ENCODE results near the gene PTPRM.

PTPRM gene

DNA sequence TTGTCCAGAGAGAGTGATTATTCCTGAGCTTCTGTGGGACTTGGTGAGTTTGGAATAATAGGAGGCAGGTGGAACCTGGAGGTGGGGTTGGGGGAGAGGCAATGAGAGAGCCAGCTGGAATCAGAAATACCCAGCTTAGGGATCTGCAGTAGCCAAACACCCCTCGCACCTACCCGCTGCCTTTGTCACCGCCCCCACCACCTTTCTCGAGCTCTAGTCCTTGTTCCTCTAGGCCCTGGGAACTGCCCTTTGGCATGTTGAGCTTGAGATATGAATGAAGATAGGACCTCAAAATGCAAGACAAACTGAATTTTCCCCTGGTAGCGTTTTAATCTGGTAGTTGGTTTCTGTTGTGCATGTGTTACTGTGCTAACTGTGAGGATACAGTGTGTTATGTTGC, 242.9 kb downstream of the PTPRM start:
- H3K9me3 ChIP-seq (ENCODE audit: control insufficient read depth, insufficient read depth, low read length) = peaks cover 9% of the 10 kb centered on the region; the same call in 1 of the 2 replicates
- H3K36me3 ChIP-seq (ENCODE audit: control insufficient read depth, low read length) = no peaks in the 10 kb centered on the region
- TF ChIP-seq EZH2phosphoT487 (IDR thresholded peaks at IDR 0.05; ENCODE audit: borderline replicate concordance, low read length) (no peak), CTCF (IDR thresholded peaks at IDR 0.05; ENCODE audit: low read depth, low read length, poor library complexity, severe bottlenecking) (no peak)
- H3K4me1 ChIP-seq (ENCODE audit: control insufficient read depth, low read length) = no peaks in the 10 kb centered on the region
- no peak overlapping the region for H3K4me2 ChIP-seq (ENCODE audit: low read length)
- no peak overlapping the region for H3K27ac ChIP-seq (ENCODE audit: low read depth, low read length)
- no peaks in the 10 kb centered on the region for H4K20me1 ChIP-seq (ENCODE audit: control insufficient read depth, insufficient read depth, low read depth, low read length)
- H3K27me3 ChIP-seq (ENCODE audit: control insufficient read depth, low read length) = no peaks in the 10 kb centered on the region
- H3F3A ChIP-seq (ENCODE audit: control insufficient read depth, insufficient read depth) = no peaks in the 10 kb centered on the region
- H3K9me2 ChIP-seq (replicated peaks; ENCODE audit: control insufficient read depth, low read length) = no peaks in the 10 kb centered on the region
- H3K79me2 ChIP-seq (ENCODE audit: control insufficient read depth, low read length) = no peaks in the 10 kb centered on the region
- no peak overlapping the region for H3K4me3 ChIP-seq (ENCODE audit: low read length)

GRCh38 chr18:7812431-7813063, 245.4 kb downstream of the PTPRM start:
- peaks cover 11% of the 10 kb centered on the region; the same call in 1 of the 2 replicates for H3K9me3 ChIP-seq (ENCODE audit: control insufficient read depth, insufficient read depth, low read length)
- H3K4me2 ChIP-seq (ENCODE audit: low read length) = no peak overlapping the region
- H3K9me2 ChIP-seq (replicated peaks; ENCODE audit: control insufficient read depth, low read length) = no peaks in the 10 kb centered on the region
- H3K4me1 ChIP-seq (ENCODE audit: control insufficient read depth, low read length) = no peaks in the 10 kb centered on the region
- H3K27me3 ChIP-seq (ENCODE audit: control insufficient read depth, low read length) = no peaks in the 10 kb centered on the region
- no peak overlapping the region for H3K27ac ChIP-seq (ENCODE audit: low read depth, low read length)
- H3K36me3 ChIP-seq (ENCODE audit: control insufficient read depth, low read length) = no peaks in the 10 kb centered on the region
- no peaks in the 10 kb centered on the region for H4K20me1 ChIP-seq (ENCODE audit: control insufficient read depth, insufficient read depth, low read depth, low read length)
- H3F3A ChIP-seq (ENCODE audit: control insufficient read depth, insufficient read depth) = no peaks in the 10 kb centered on the region
- TF ChIP-seq CTCF (IDR thresholded peaks at IDR 0.05; ENCODE audit: low read depth, low read length, poor library complexity, severe bottlenecking) (no peak), EZH2phosphoT487 (IDR thresholded peaks at IDR 0.05; ENCODE audit: borderline replicate concordance, low read length) (no peak)
- H3K79me2 ChIP-seq (ENCODE audit: control insufficient read depth, low read length) = no peaks in the 10 kb centered on the region
- no peak overlapping the region for H3K4me3 ChIP-seq (ENCODE audit: low read length)

DNA sequence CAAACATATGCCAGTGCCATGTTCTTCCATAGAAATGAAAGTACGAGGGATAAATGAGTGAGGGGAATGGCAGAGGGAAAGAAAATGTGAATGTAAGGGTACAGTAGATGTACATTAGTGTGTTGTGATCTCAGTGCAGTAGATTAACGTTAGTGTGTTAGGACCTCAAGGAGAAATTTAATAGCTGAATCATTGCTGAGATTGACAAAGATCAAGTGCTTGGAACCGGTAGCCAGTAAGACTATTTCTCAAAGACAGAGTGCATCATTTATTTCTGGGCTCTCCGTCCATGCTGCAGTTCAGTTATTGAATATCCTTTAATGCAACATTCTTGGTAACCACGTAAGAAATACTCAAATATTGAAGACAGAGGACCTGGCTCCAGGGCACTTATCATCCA, 246.0 kb downstream of the PTPRM start:
- Histone ChIP-seq H3K4me2 (ENCODE audit: low read length) (no peak overlapping the region), H3K4me3 (ENCODE audit: low read length) (no peak overlapping the region), H3F3A (ENCODE audit: control insufficient read depth, insufficient read depth) (no peaks in the 10 kb centered on the region), H3K9me3 (ENCODE audit: control insufficient read depth, insufficient read depth, low read length) (peaks cover 11% of the 10 kb centered on the region; the same call in 1 of the 2 replicates), H3K27ac (ENCODE audit: low read depth, low read length) (no peak overlapping the region), H3K9me2 (replicated peaks; ENCODE audit: control insufficient read depth, low read length) (no peaks in the 10 kb centered on the region), H4K20me1 (ENCODE audit: control insufficient read depth, insufficient read depth, low read depth, low read length) (no peaks in the 10 kb centered on the region), H3K27me3 (ENCODE audit: control insufficient read depth, low read length) (no peaks in the 10 kb centered on the region), H3K4me1 (ENCODE audit: control insufficient read depth, low read length) (no peaks in the 10 kb centered on the region), H3K36me3 (ENCODE audit: control insufficient read depth, low read length) (no peaks in the 10 kb centered on the region), H3K79me2 (ENCODE audit: control insufficient read depth, low read length) (no peaks in the 10 kb centered on the region)
- TF ChIP-seq EZH2phosphoT487 (IDR thresholded peaks at IDR 0.05; ENCODE audit: borderline replicate concordance, low read length) (no peak), CTCF (IDR thresholded peaks at IDR 0.05; ENCODE audit: low read depth, low read length, poor library complexity, severe bottlenecking) (no peak)
